ENCODE results near the gene GLUL. TPM values are rescaled to one million over a fixed set of nuclear protein-coding genes. Genes with fewer than 3 reads are reported as not detected.

The GLUL gene
- total and polyA plus RNA-seq, 5 donors: 199 to 361 (median 339) TPM

DNA sequence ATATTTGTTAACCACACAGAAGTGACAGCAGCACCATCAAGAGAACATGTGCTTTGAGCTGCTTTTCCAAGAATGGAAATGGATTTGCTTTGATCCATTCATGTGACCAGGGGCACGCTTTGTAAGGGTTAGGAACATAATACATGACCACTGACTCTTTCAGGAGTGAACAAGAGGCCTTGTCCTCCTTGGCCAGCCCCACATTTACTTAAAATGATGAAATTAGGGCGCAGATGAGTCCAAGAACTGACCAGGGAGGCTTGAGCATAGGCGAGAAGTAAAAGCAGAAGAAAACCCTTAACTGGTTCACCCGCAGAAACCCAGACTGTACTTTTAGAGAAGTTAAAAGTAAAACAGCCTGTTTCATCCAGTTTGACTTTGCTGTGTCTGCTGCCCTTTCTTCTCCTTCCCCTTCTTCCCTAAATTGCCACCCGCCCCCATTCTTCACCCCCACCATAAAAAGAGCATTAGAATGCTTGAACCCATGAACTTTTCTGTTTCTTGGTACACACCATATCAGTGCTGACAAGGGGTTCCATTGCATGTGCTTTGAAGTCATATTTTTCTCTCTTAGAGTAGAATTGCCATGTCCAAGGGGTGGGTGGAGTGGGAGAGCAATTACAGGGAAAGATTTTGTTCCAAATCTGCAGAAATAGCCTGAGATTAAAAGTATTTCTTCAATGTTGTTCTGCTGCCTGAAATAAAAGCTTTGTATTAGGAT lies 2.6 kb upstream of the GLUL start:
- no peaks in the 10 kb centered on the region for H3K9me3 ChIP-seq (ENCODE audit: control insufficient read depth, low read length)
- intact Hi-C loops (cut with DNase I): loop anchor here in 2 of 4 donors (5.0 to 10.0 kb wide), 3 partner anchors 89 to 252 kb away; no protein-coding TSS in a partner anchor
- peak overlapping the region; percentile 54 for H3K27ac ChIP-seq (ENCODE audit: low read length)
- H3K27me3 ChIP-seq (ENCODE audit: control insufficient read depth, insufficient read depth): no peaks in the 10 kb centered on the region
- peaks cover 2% of the 10 kb centered on the region for H3K4me1 ChIP-seq (ENCODE audit: control insufficient read depth, insufficient read depth, low read length)
- ATAC-seq (peak in 1 of 2 donors; percentile 2), DNase-seq (peak in 1 of 3 donors; percentile 53)
- H3K4me3 ChIP-seq (ENCODE audit: low read length): no peak overlapping the region
- 55% methylated on average over 5 of the region's 5 CpGs for WGBS

DNA sequence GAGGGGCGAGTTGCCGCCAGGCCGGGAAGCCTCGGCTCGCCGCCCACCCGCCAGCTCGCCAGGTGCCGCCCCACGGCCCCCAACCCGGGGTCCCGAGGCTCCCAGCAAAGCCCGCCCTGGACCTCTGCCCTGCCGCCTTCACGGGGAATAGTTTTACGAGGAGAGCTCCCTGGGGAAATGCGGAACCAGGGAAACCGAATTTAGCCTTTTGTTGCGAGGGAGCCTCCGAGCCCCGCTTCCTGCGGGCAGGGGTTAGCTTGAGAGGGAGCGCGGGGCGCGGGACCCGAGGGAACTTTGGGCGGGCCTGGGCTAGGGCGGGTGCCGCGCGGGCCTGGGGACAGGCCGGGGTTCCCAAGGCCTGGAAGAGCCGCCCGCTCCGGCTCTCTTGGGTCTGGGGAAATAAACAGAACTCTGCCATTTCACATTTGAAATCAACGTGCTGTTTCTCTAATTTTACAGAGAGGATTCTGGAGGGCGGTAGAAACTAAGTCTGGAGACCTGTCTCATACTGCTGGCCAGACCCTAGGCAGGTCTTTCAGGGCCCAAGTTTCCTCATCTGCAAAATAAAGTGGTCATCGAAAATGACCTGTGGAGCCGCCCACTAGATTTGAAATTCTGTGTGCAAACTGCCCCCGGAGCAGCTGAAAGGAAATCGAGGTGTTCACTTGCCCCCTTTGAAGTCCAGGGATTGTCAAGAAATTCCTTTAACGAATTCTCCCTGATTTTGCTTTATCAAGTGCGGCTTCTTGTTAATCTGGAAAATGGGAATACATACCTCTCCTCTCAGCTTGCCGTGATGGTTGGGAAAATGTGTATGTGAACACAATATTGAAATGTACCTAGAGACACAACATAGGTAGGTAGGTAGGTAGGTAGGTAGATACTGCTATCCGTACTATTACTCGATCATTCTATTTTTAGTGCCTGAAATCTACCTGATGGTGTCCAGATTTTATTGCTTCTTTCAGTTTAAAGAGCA lies 749 bp upstream of the GLUL start:
- Histone ChIP-seq H3K4me1 (ENCODE audit: control insufficient read depth, insufficient read depth, low read length) (peaks cover 2% of the 10 kb centered on the region), H3K27me3 (ENCODE audit: control insufficient read depth, insufficient read depth) (no peaks in the 10 kb centered on the region), H3K9me3 (ENCODE audit: control insufficient read depth, low read length) (no peaks in the 10 kb centered on the region), H3K27ac (ENCODE audit: low read length) (peak overlapping the region; percentile 97), H3K4me3 (ENCODE audit: low read length) (peak overlapping the region; percentile 91)
- DNase-seq (peak in 2 of 3 donors; percentile 87 to 88), ATAC-seq (peak; percentile 42 to 44)
- WGBS: 17% methylated on average over 47 of the region's 47 CpGs
- intact Hi-C loops (cut with DNase I): loop anchor here in 2 of 4 donors (5.0 to 10.0 kb wide), 3 partner anchors 88 to 250 kb away; no protein-coding TSS in a partner anchor

DNA sequence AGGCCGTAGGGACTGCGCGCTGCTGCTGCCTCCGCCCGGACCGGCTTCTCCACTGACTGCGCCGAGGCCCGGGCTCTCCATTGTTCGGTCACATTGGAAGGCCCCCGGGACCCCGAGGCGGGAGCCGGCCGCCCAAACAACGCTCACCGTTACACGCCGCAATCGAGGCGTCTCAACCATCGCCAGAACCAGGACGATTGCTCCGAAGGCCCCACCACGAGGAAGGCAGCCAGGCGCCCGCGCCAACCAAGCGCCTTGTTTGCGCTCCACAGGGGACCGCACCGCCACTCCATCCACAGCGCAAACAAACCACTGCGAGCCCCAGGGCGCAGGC lies 595 bp downstream of the GLUL start:
- no peaks in the 10 kb centered on the region for H3K27me3 ChIP-seq (ENCODE audit: control insufficient read depth, insufficient read depth)
- DNase-seq (no peak), ATAC-seq (peak; percentile 2 to 9)
- H3K4me3 ChIP-seq (ENCODE audit: low read length): peak overlapping the region; percentile 91
- peaks cover 2% of the 10 kb centered on the region for H3K4me1 ChIP-seq (ENCODE audit: control insufficient read depth, insufficient read depth, low read length)
- under 1% methylated on average over 35 of the region's 35 CpGs for WGBS
- intact Hi-C loops (cut with DNase I): loop anchor here in 2 of 4 donors (5.0 to 10.0 kb wide), 3 partner anchors 86 to 249 kb away; no protein-coding TSS in a partner anchor
- peak overlapping the region; percentile 97 for H3K27ac ChIP-seq (ENCODE audit: low read length)
- H3K9me3 ChIP-seq (ENCODE audit: control insufficient read depth, low read length): no peaks in the 10 kb centered on the region

DNA sequence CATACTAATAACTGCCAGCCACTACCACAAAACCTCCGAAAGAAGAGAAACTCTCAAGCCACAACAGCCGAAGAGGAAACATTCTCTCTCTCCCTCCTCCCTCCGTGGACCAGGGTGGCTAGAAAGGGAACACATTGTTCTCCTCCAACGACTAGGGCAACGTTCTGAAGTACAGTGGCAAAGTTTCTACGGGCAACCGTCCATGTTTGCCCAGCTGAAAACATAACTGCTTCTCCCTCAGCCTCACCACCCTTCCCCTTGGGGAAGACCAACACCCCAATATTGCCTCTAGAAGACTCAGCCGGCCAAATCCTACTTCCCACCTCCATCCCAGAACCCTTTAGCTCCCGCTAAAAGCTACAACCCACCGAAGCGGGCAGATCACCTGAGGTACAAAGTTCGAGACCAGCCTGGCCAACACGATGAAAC lies 2.0 kb downstream of the GLUL start:
- H3K9me3 ChIP-seq (ENCODE audit: control insufficient read depth, low read length): no peaks in the 10 kb centered on the region
- H3K4me1 ChIP-seq (ENCODE audit: control insufficient read depth, insufficient read depth, low read length): peaks cover 2% of the 10 kb centered on the region
- H3K27ac ChIP-seq (ENCODE audit: low read length): peak overlapping the region; percentile 69
- no peaks in the 10 kb centered on the region for H3K27me3 ChIP-seq (ENCODE audit: control insufficient read depth, insufficient read depth)
- H3K4me3 ChIP-seq (ENCODE audit: low read length): peak overlapping the region; percentile 91
- DNase-seq: peak in 1 of 3 donors; percentile 68
- no peak for ATAC-seq
- 5% methylated on average over 13 of the region's 13 CpGs for WGBS
- intact Hi-C loops (cut with DNase I): loop anchor here in 2 of 4 donors (5.0 to 10.0 kb wide), 3 partner anchors 85 to 247 kb away; no protein-coding TSS in a partner anchor

GRCh38 chr1:182388392-182389134 lies 3.0 kb downstream of the GLUL start:
- intact Hi-C loops (cut with DNase I): no loop called here
- ATAC-seq (no peak), DNase-seq (peak in 1 of 3 donors; percentile 44)
- Histone ChIP-seq H3K4me3 (ENCODE audit: low read length) (peak overlapping the region; percentile 91), H3K9me3 (ENCODE audit: control insufficient read depth, low read length) (no peaks in the 10 kb centered on the region), H3K4me1 (ENCODE audit: control insufficient read depth, insufficient read depth, low read length) (peaks cover 2% of the 10 kb centered on the region), H3K27me3 (ENCODE audit: control insufficient read depth, insufficient read depth) (no peaks in the 10 kb centered on the region), H3K27ac (ENCODE audit: low read length) (no peak overlapping the region)
- 76% methylated on average over 5 of the region's 5 CpGs for WGBS

GRCh38 chr1:182387566-182387965 lies 4.0 kb downstream of the GLUL start:
- H3K4me1 ChIP-seq (ENCODE audit: control insufficient read depth, insufficient read depth, low read length): peaks cover 2% of the 10 kb centered on the region
- H3K4me3 ChIP-seq (ENCODE audit: low read length): peak overlapping the region; percentile 91
- no peaks in the 10 kb centered on the region for H3K9me3 ChIP-seq (ENCODE audit: control insufficient read depth, low read length)
- DNase-seq (no peak), ATAC-seq (no peak)
- no peak overlapping the region for H3K27ac ChIP-seq (ENCODE audit: low read length)
- WGBS: 73% methylated on average over 2 of the region's 2 CpGs
- intact Hi-C loops (cut with DNase I): no loop called here
- H3K27me3 ChIP-seq (ENCODE audit: control insufficient read depth, insufficient read depth): no peaks in the 10 kb centered on the region

DNA sequence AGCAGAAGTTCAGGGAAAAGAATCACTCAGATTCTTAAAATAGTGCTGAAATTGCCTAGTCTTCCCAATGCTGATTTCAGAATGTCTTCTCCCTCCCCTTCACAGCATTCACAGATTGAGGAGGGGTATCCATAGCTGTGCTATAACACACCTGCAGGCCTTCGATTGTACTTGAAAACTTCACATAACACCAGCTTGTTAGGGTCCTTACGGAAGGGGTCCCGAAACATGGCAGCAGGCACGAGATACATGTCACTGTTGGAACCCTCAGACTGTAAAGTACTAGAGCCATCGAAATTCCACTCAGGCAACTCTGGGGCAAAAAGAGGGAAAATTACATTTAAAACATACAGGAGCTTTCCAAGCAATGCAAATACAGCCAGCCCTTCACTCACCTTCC lies 4.6 kb downstream of the GLUL start:
- H3K4me3 ChIP-seq (ENCODE audit: low read length): no peak overlapping the region
- H3K27me3 ChIP-seq (ENCODE audit: control insufficient read depth, insufficient read depth): no peaks in the 10 kb centered on the region
- ATAC-seq: no peak
- no peaks in the 10 kb centered on the region for H3K9me3 ChIP-seq (ENCODE audit: control insufficient read depth, low read length)
- no peak overlapping the region for H3K27ac ChIP-seq (ENCODE audit: low read length)
- WGBS: 94% methylated on average over 5 of the region's 5 CpGs
- no peak for DNase-seq
- no peaks in the 10 kb centered on the region for H3K4me1 ChIP-seq (ENCODE audit: control insufficient read depth, insufficient read depth, low read length)
- intact Hi-C loops (cut with DNase I): no loop called here

GRCh38 chr1:182385885-182386853 lies 5.4 kb downstream of the GLUL start:
- Histone ChIP-seq H3K4me1 (ENCODE audit: control insufficient read depth, insufficient read depth, low read length) (no peaks in the 10 kb centered on the region), H3K27me3 (ENCODE audit: control insufficient read depth, insufficient read depth) (no peaks in the 10 kb centered on the region), H3K4me3 (ENCODE audit: low read length) (no peak overlapping the region), H3K9me3 (ENCODE audit: control insufficient read depth, low read length) (no peaks in the 10 kb centered on the region), H3K27ac (ENCODE audit: low read length) (no peak overlapping the region)
- ATAC-seq: no peak
- 92% methylated on average over 8 of the region's 8 CpGs for WGBS
- intact Hi-C loops (cut with DNase I): no loop called here
- DNase-seq: peak in 1 of 3 donors; percentile 43

DNA sequence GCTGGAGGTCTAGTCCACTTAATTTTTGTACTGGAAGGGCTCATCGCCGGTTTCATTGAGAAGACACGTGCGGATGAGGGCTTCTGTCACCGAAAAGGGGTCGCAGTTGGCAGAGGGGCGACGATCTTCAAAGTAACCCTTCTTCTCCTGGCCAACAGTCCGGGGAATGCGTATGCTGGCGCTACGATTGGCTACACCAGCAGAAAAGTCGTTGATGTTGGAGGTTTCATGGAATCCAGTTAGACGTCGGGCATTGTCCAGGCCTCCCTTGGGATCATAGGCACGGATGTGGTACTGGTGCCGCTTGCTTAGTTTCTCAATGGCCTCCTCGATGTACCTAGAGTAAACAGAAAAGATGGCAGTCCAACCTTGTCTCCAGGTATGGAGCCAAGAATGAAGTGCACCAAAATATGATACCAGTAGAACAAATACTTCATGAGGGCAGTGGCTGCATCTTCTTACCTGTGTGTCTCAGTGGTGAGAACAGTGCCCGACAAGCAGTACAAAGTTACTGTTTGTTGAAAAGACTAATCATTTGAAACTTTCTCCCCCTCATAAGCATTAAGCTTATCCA lies 7.1 kb downstream of the GLUL start:
- DNase-seq (peak in 1 of 3 donors; percentile 43), ATAC-seq (no peak)
- Histone ChIP-seq H3K27ac (ENCODE audit: low read length) (no peak overlapping the region), H3K27me3 (ENCODE audit: control insufficient read depth, insufficient read depth) (no peaks in the 10 kb centered on the region), H3K9me3 (ENCODE audit: control insufficient read depth, low read length) (no peaks in the 10 kb centered on the region), H3K4me3 (ENCODE audit: low read length) (no peak overlapping the region), H3K4me1 (ENCODE audit: control insufficient read depth, insufficient read depth, low read length) (no peaks in the 10 kb centered on the region)
- WGBS: 94% methylated on average over 19 of the region's 19 CpGs
- intact Hi-C loops (cut with DNase I): no loop called here

Data from right cardiac atrium (tissue), 5 donors.